Mammary epithelial cell (primary cell): Measurements from ENCODE around the gene AOC1.

Experiments used
- CTCF ChIP-seq, 2 donors: IDR thresholded peaks in 1 of 2; conservative IDR thresholded peaks in 1 of 2; 2 replicates each; pipeline ENCODE4 v1.5.1; 2011 to 2012; ENCODE audit warnings: inconsistent platforms in 2 of 2, low read length in 2 of 2, mild to moderate bottlenecking in 2 of 2, control low read depth in 1 of 2, low read depth in 1 of 2; ENCODE audit not compliant: insufficient read depth in 1 of 2; ENCODE audit errors: extremely low read depth in 1 of 2
- EZH2 ChIP-seq: IDR thresholded peaks from 2 replicates; pipeline ENCODE4 v1.6.1; 2012; ENCODE audit warnings: low read length, inconsistent platforms, borderline replicate concordance

GRCh38 chr7:150867605-150868004, 15.3 kb downstream of the AOC1 start:
- TF ChIP-seq CTCF (conservative IDR thresholded peaks at IDR 0.05 in 1 of 2, IDR thresholded peaks at IDR 0.05 in 1 of 2; ENCODE audit: extremely low read depth in 1 of 2, insufficient read depth in 1 of 2, low read depth in 1 of 2, low read length in 2 of 2) (no peak), EZH2 (no peak)
